B cell (primary cell): ENCODE data around the gene CPLX1. TPM values are rescaled to one million over a fixed set of nuclear protein-coding genes. Genes with fewer than 3 reads are reported as not detected.

Experiments
- ATAC-seq: fragments of 200-7000 bp; cut with Tn5 transposase; one replicate; pipeline ENCODE4 v1.10.0; 2021; ENCODE audit warnings: low read depth, mild to moderate bottlenecking, moderate number of reproducible peaks, moderate library complexity
- CTCF ChIA-PET: fragments of 350-600 bp; sonication (Branson Sonifier 250); formaldehyde crosslinking; loops from one replicate; lab custom pipeline; 2021; ENCODE audit warnings: antibody characterized with exemption, inconsistent platforms; lab: Charles Lee
- POLR2A ChIA-PET: fragments of 350-600 bp; sonication (Branson Sonifier 250); formaldehyde crosslinking; loops from one replicate; lab custom pipeline; 2021; ENCODE audit warnings: antibody characterized with exemption; lab: Charles Lee
- DNase-seq: peaks from one replicate; pipeline ENCODE4 v3.0.0; 2013
- H2AFZ ChIP-seq: 2 replicates; pipeline ENCODE4 v1.6.1; 2012; ENCODE audit warnings: mild to moderate bottlenecking, low read depth, low read length; ENCODE audit not compliant: insufficient read depth, poor library complexity, severe bottlenecking
- H3K27ac ChIP-seq, 2 donors: 1 replicate in 1 of 2; 2 replicates in 1 of 2; pipeline ENCODE4 v1.5.1; 2012 to 2013; ENCODE audit warnings: low read length in 2 of 2, mild to moderate bottlenecking in 2 of 2, moderate library complexity in 1 of 2
- H3K27me3 ChIP-seq, 4 experiments: fragments of 200-600 bp in 1 of 4; sonication (generic) in 1 of 4; replicated peaks in 1 of 4; 1 replicate in 2 of 4; 2 replicates in 2 of 4; pipeline versions ENCODE4 v1.6.1 to v1.7.0; 2013 to 2016; ENCODE audit warnings: low read length in 3 of 4, mild to moderate bottlenecking in 2 of 4, mixed read lengths in 1 of 4, moderate library complexity in 1 of 4; ENCODE audit not compliant: insufficient read depth in 4 of 4, control insufficient read depth in 3 of 4; ENCODE audit errors: control extremely low read depth in 1 of 4
- H3K36me3 ChIP-seq, 2 experiments: replicated peaks in 1 of 2; 1 replicate in 1 of 2; 2 replicates in 1 of 2; pipeline versions ENCODE4 v1.6.1 to v1.7.1; 2013; ENCODE audit warnings: low read length in 1 of 2; ENCODE audit not compliant: insufficient read depth in 2 of 2, control insufficient read depth in 1 of 2; ENCODE audit errors: control extremely low read depth in 1 of 2, extremely low read depth in 1 of 2
- H3K4me1 ChIP-seq, 2 donors: fragments of 200-600 bp in 1 of 2; sonication (generic) in 1 of 2; 1 replicate in 1 of 2; 2 replicates in 1 of 2; pipeline versions ENCODE4 v1.5.1 to v1.6.1; 2013 to 2017; ENCODE audit warnings: low read length in 2 of 2; ENCODE audit not compliant: control insufficient read depth in 2 of 2, insufficient read depth in 2 of 2
- H3K4me2 ChIP-seq: replicated peaks from 2 replicates; pipeline ENCODE3; 2012; ENCODE audit warnings: mild to moderate bottlenecking, low read depth, low read length; ENCODE audit not compliant: poor library complexity, severe bottlenecking
- H3K4me3 ChIP-seq, 5 experiments: fragments of 200-600 bp in 1 of 5; sonication (generic) in 1 of 5; 1 replicate in 3 of 5; 2 replicates in 2 of 5; pipeline versions ENCODE4 v1.5.1 to v1.7.0; 2011 to 2016; ENCODE audit warnings: low read length in 4 of 5, mild to moderate bottlenecking in 4 of 5, low read depth in 2 of 5, control low read depth in 1 of 5, moderate library complexity in 1 of 5; ENCODE audit not compliant: insufficient read depth in 1 of 5; ENCODE audit errors: control extremely low read depth in 1 of 5, extremely low read depth in 1 of 5
- H3K79me2 ChIP-seq: fragments of 200-600 bp; sonication (generic); one replicate; pipeline ENCODE4 v1.6.0; 2016; ENCODE audit warnings: low read length; ENCODE audit not compliant: control insufficient read depth, insufficient read depth
- H3K9ac ChIP-seq: fragments of 200-600 bp; sonication (generic); 2 replicates; pipeline ENCODE4 v1.6.1; 2017; ENCODE audit warnings: mild to moderate bottlenecking, low read length, moderate library complexity
- H3K9me3 ChIP-seq, 3 donors: one replicate each; pipeline versions ENCODE4 v1.6.1 to v1.7.1; 2013; ENCODE audit warnings: low read length in 2 of 3; ENCODE audit not compliant: control insufficient read depth in 2 of 3, insufficient read depth in 1 of 3; ENCODE audit errors: control extremely low read depth in 1 of 3
- H4K20me1 ChIP-seq: 2 replicates; pipeline ENCODE4 v1.6.0; 2012; ENCODE audit warnings: mild to moderate bottlenecking, low read length; ENCODE audit not compliant: insufficient read depth, control insufficient read depth, poor library complexity, severe bottlenecking
- H3K27ac Mint-ChIP-seq: one replicate; pipeline ENCODE4 v1.8.0; 2021; ENCODE audit warnings: mixed read lengths
- H3K27me3 Mint-ChIP-seq: one replicate; pipeline ENCODE4 v1.8.0; 2021; ENCODE audit warnings: mixed read lengths
- H3K4me1 Mint-ChIP-seq: one replicate; pipeline ENCODE4 v1.8.0; 2021; ENCODE audit warnings: mixed read lengths
- H3K4me3 Mint-ChIP-seq: one replicate; pipeline ENCODE4 v1.8.0; 2021; ENCODE audit warnings: mixed read lengths
- H3K9me3 Mint-ChIP-seq: one replicate; pipeline ENCODE4 v1.8.0; 2022; ENCODE audit warnings: mixed read lengths; ENCODE audit not compliant: insufficient read depth
- EZH2 ChIP-seq: IDR thresholded peaks from 2 replicates; pipeline ENCODE4 v1.6.1; 2012; ENCODE audit warnings: borderline replicate concordance, low read depth, mild to moderate bottlenecking, moderate library complexity, low read length; ENCODE audit not compliant: insufficient read depth, poor library complexity, severe bottlenecking
- WGBS: methylation state at CpG from one replicate; pipeline ENCODE4 v1.1.5; 2013; ENCODE audit warnings: missing lambda C conversion rate; ENCODE audit not compliant: insufficient coverage; 5-methylcytosine and 5-hydroxymethylcytosine counted together
- intact Hi-C: fragments of 100-400 bp; cut with micrococcal nuclease; formaldehyde crosslinking; loops from one replicate; pipeline ENCODE4 v1.10.0; 2022
- polyA plus RNA-seq: library from polyadenylated mRNA; depleted of rRNA; stranded (reverse); fragments of >200 nt; gene quantifications from 2 replicates; pipeline ENCODE4 v1.2.3, GENCODE V29; 2012
- total RNA-seq, 2 donors: library from RNA; stranded (reverse); fragments of 120-200 nt in 1 of 2; gene quantifications; 1 replicate in 1 of 2; 2 replicates in 1 of 2; pipeline versions ENCODE4 v1.2.3 to v1.2.4, GENCODE V29; 2013 to 2022
- TF ChIP-seq, protein P1 (sequence below): fragments of 200-600 bp; IDR thresholded peaks from one replicate; pipeline ENCODE4 v1.8.0; 2022; ENCODE audit warnings: antibody characterized with exemption, mild to moderate bottlenecking

CPLX1 gene
- total and polyA plus RNA-seq, 2 donors (not counting 1 experiment from before 2014, with no cell fraction given) = not detected

DNA sequence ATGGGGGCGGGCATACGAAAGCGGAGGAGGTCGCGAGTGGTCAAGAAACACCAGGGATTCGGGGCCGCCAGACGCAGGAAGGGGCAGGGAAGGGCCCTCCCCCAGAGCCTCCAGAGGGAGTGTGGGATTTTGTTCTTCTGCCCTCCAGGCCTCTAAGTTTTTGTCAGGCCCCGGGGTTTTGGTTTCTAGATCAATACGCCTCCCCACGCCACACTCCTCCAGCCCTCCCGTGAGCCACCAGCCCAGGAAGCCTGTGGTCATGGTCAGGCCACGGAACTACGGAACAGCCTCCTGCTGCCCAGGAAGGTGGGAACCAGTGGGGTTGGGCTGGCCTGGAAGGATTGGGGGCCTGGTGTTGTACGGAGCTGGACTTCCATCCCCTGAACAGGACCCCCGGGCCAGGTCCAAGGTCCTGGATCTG is 38.4 kb downstream of the CPLX1 start:
- H3K27me3 ChIP-seq = peaks cover 0 to 57% (median 16%) of the 10 kb centered on the region in 4 experiments

DNA sequence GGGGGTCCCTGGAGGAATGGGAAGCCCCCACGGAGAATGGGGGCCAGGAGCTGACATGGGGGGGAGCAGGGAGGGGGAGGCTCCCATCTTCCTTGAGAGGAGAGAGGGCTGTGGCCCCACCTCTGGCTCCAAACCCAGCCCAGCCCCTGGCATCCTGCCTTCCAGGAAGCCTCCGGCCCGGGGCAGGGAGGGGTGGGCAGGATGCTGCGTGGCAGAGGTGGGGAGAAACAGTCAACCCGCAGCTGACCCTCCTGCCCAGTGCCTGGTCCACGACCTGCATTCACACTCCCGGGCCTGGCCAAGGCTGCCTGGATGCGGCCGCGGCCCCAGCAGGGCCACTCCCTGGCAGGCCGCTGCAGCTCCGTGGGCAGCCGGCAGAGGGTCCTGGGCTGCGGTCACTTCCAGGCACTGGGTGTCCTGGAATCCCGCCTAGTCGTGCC is 39.0 kb downstream of the CPLX1 start:
- Histone ChIP-seq H3K27ac (no peak overlapping the region), H3K27me3 (peaks cover 0 to 52% (median 14%) of the 10 kb centered on the region in 4 experiments), H3K4me3 (no peak overlapping the region), H3K9me3 (peaks cover 0 to 16% (median 0%) of the 10 kb centered on the region in 3 donors), H3K4me2 (peak overlapping the region; percentile 66), H3K36me3 (no peaks in the 10 kb centered on the region), H4K20me1 (no peaks in the 10 kb centered on the region), H3K4me1 (peaks cover 24 to 28% of the 10 kb centered on the region in 2 donors), H3K9ac (no peak overlapping the region), H3K79me2 (peaks cover 3% of the 10 kb centered on the region), H2AFZ (no peak overlapping the region)
- ATAC-seq (no peak), DNase-seq (no peak)
- WGBS = 20% methylated on average over 15 of the region's 16 CpGs
- CTCF ChIA-PET = no interaction called here
- no peaks in the 10 kb centered on the region for H3K9me3 Mint-ChIP-seq
- H3K4me1 Mint-ChIP-seq = peaks cover 24% of the 10 kb centered on the region
- TF ChIP-seq, protein P1, sequence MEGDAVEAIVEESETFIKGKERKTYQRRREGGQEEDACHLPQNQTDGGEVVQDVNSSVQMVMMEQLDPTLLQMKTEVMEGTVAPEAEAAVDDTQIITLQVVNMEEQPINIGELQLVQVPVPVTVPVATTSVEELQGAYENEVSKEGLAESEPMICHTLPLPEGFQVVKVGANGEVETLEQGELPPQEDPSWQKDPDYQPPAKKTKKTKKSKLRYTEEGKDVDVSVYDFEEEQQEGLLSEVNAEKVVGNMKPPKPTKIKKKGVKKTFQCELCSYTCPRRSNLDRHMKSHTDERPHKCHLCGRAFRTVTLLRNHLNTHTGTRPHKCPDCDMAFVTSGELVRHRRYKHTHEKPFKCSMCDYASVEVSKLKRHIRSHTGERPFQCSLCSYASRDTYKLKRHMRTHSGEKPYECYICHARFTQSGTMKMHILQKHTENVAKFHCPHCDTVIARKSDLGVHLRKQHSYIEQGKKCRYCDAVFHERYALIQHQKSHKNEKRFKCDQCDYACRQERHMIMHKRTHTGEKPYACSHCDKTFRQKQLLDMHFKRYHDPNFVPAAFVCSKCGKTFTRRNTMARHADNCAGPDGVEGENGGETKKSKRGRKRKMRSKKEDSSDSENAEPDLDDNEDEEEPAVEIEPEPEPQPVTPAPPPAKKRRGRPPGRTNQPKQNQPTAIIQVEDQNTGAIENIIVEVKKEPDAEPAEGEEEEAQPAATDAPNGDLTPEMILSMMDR = no peak
- no peak for TF ChIP-seq EZH2
- H3K4me3 Mint-ChIP-seq = peak overlapping the region; percentile 26
- intact Hi-C loops = no loop called here
- POLR2A ChIA-PET = no interaction called here
- H3K27me3 Mint-ChIP-seq = peaks cover 29% of the 10 kb centered on the region
- H3K27ac Mint-ChIP-seq = no peak overlapping the region

More for the DNA sequence above, 38.4 kb downstream of the CPLX1 start:
- Histone ChIP-seq H3K9ac (no peak overlapping the region), H4K20me1 (no peaks in the 10 kb centered on the region), H3K36me3 (no peaks in the 10 kb centered on the region), H3K4me1 (peaks cover 24 to 28% of the 10 kb centered on the region in 2 donors), H2AFZ (no peak overlapping the region), H3K4me3 (no peak overlapping the region), H3K4me2 (no peak overlapping the region), H3K9me3 (peaks cover 0 to 14% (median 0%) of the 10 kb centered on the region in 3 donors), H3K79me2 (no peaks in the 10 kb centered on the region), H3K27ac (no peak overlapping the region)
- Mint-ChIP-seq H3K27me3 (peaks cover 31% of the 10 kb centered on the region), H3K4me3 (peak overlapping the region; percentile 26), H3K4me1 (peaks cover 20% of the 10 kb centered on the region), H3K9me3 (no peaks in the 10 kb centered on the region), H3K27ac (no peak overlapping the region)
- TF ChIP-seq EZH2 = no peak
- TF ChIP-seq, protein P1 = no peak
- ChIA-PET POLR2A (no interaction called here), CTCF (no interaction called here)
- WGBS = 73% methylated on average over 9 of the region's 16 CpGs
- DNase-seq = no peak
- intact Hi-C loops = no loop called here
- no peak for ATAC-seq
